Uterus (tissue), 2 donors: ENCODE measurements around the gene MAPK10.

Experiments used
- CTCF ChIP-seq, 4 experiments: fragments of 200-600 bp in 2 of 4; fragments of 450-650 bp in 2 of 4; sonication (generic) in 2 of 4; IDR thresholded peaks; one replicate each; pipeline ENCODE4 v1.5.1; 2016 to 2019; ENCODE audit warnings: antibody characterized with exemption in 4 of 4, mild to moderate bottlenecking in 2 of 4, moderate library complexity in 1 of 4
- POLR2A ChIP-seq, 2 donors: fragments of 450-650 bp; IDR thresholded peaks; one replicate each; pipeline ENCODE4 v1.6.1; 2016; ENCODE audit warnings: antibody characterized with exemption in 2 of 2, mild to moderate bottlenecking in 1 of 2, moderate library complexity in 1 of 2

DNA sequence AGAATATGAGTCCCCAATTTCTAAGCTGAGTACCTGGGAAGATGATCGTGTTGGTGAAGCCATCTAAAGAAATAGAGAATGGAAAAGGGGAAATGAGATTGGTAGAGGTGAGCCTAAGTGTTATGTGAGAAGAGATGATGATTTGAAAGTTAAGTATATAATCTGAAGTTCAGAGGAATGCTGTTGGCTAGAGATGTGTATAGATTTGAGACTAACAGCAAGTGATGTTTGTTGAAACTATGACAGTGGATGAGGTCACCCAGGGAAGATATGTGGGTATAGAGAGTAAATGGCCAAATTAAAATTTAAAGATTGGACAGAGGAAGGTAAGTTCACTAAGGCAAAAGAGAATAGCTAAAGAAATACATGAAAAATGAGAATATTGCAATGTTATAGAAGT is 324.2 kb downstream of the MAPK10 start:
- TF ChIP-seq CTCF (IDR thresholded peaks at IDR 0.05) (no peak), POLR2A (IDR thresholded peaks at IDR 0.05) (no peak)
